Hepatocyte (in vitro differentiated cells): ENCODE data around the gene KIAA1671.
A peak's percentile ranks its signal among the peaks of the same experiment; 100 is the strongest.

ENCODE experiments used
- CTCF ChIP-seq: fragments of 200-600 bp; sonication (generic); IDR thresholded peaks from 2 replicates; pipeline ENCODE4 v1.5.1; 2016; ENCODE audit warnings: antibody characterized with exemption, mild to moderate bottlenecking; ENCODE audit not compliant: poor library complexity
- EZH2 ChIP-seq: fragments of 200-600 bp; sonication (generic); IDR thresholded peaks from 2 replicates; pipeline ENCODE4 v1.6.1; 2016; ENCODE audit warnings: antibody characterized with exemption, mild to moderate bottlenecking, borderline replicate concordance
- EZH2phosphoT487 ChIP-seq: fragments of 200-600 bp; sonication (generic); IDR thresholded peaks from one replicate; pipeline ENCODE4 v1.6.1; 2018; ENCODE audit warnings: antibody characterized with exemption, mild to moderate bottlenecking, low read depth, moderate library complexity; ENCODE audit not compliant: unreplicated experiment, severe bottlenecking

- no peak for TF ChIP-seq EZH2
- TF ChIP-seq CTCF: peak; percentile 36
- TF ChIP-seq EZH2phosphoT487: no peak
Observed at GRCh38 chr22:24937114-24937513, 15.4 kb upstream of the KIAA1671 start.
